Endothelial cell (in vitro differentiated cells): Measurements from ENCODE around the gene BRF1. TPM values are rescaled to one million over a fixed set of nuclear protein-coding genes. Genes with fewer than 3 reads are reported as not detected.

Experiments used
- DNase-seq: peaks from one replicate; pipeline ENCODE4 v3.0.0; 2021; ENCODE audit warnings: low spot score
- H3K27ac Mint-ChIP-seq: one replicate; pipeline ENCODE4 v1.8.0; 2021; ENCODE audit warnings: mixed read lengths, inconsistent platforms; ENCODE audit not compliant: unreplicated experiment
- H3K27me3 Mint-ChIP-seq: one replicate; pipeline ENCODE4 v1.8.0; 2021; ENCODE audit warnings: mild to moderate bottlenecking, moderate library complexity, mixed read lengths, inconsistent platforms; ENCODE audit not compliant: unreplicated experiment
- H3K36me3 Mint-ChIP-seq: one replicate; pipeline ENCODE4 v1.8.0; 2021; ENCODE audit warnings: mild to moderate bottlenecking, low read depth, mixed read lengths, inconsistent platforms; ENCODE audit not compliant: unreplicated experiment
- H3K4me1 Mint-ChIP-seq: one replicate; pipeline ENCODE4 v1.8.0; 2021; ENCODE audit warnings: mild to moderate bottlenecking, mixed read lengths, inconsistent platforms; ENCODE audit not compliant: unreplicated experiment
- H3K4me3 Mint-ChIP-seq: one replicate; pipeline ENCODE4 v1.8.0; 2021; ENCODE audit warnings: mild to moderate bottlenecking, mixed read lengths, inconsistent platforms; ENCODE audit not compliant: unreplicated experiment
- H3K9me3 Mint-ChIP-seq: one replicate; pipeline ENCODE4 v1.8.0; 2021; ENCODE audit warnings: mixed read lengths, inconsistent platforms; ENCODE audit not compliant: unreplicated experiment
- CTCF ChIP-seq: fragments of 200-600 bp; sonication (generic); IDR thresholded peaks from one replicate; pipeline ENCODE4 v1.5.0; 2021; ENCODE audit warnings: antibody characterized with exemption; ENCODE audit not compliant: unreplicated experiment
- total RNA-seq: library from RNA; stranded (reverse); fragmentation: NEBNext Ultra II Directional; extraction: Animal tissue kit (Norgen Biotek cat#: 25700); gene quantifications from one replicate; pipeline ENCODE4 v1.2.1, GENCODE V29; 2021; ENCODE audit not compliant: unreplicated experiment

BRF1 gene
- total RNA-seq, 1 donor from 2014 or later = 40.9 TPM

GRCh38 chr14:105168496-105168978 is 132.3 kb downstream of the BRF1 start, which contains the start of gene JAG2:
JAG2 (minus strand) TSS chr14:105168776; CDS start chr14:105168420, 356 bp downstream.
- peak; percentile 61 for DNase-seq
- no peak within 1 kb of the TSS for H3K27ac Mint-ChIP-seq
- H3K9me3 Mint-ChIP-seq = no peaks in the 10 kb centered on the region
- peaks cover 6% of the 10 kb centered on the region for H3K36me3 Mint-ChIP-seq
- H3K27me3 Mint-ChIP-seq = peaks cover 17% of the 10 kb centered on the region
- peaks cover 21% of the 10 kb centered on the region for H3K4me1 Mint-ChIP-seq
- no peak for TF ChIP-seq CTCF
- H3K4me3 Mint-ChIP-seq = peak within 1 kb of the TSS; percentile 83

GRCh38 chr14:105168093-105168420 is 132.7 kb downstream of the BRF1 start:
- Mint-ChIP-seq H3K4me3 (peak overlapping the region; percentile 67), H3K27me3 (peaks cover 17% of the 10 kb centered on the region), H3K4me1 (peaks cover 24% of the 10 kb centered on the region), H3K9me3 (no peaks in the 10 kb centered on the region), H3K36me3 (peaks cover 6% of the 10 kb centered on the region), H3K27ac (no peak overlapping the region)
- no peak for DNase-seq
- no peak for TF ChIP-seq CTCF

- peak; percentile 34 for DNase-seq
- Mint-ChIP-seq H3K27me3 (peaks cover 20% of the 10 kb centered on the region), H3K27ac (no peak overlapping the region), H3K9me3 (no peaks in the 10 kb centered on the region), H3K4me1 (peaks cover 30% of the 10 kb centered on the region), H3K4me3 (peak overlapping the region; percentile 90), H3K36me3 (peaks cover 6% of the 10 kb centered on the region)
- peak; percentile 56 for TF ChIP-seq CTCF
These were observed 133.3 kb downstream of the BRF1 start for GRCh38 chr14:105167303-105168092.

GRCh38 chr14:105166571-105167302 is 134.1 kb downstream of the BRF1 start:
- Mint-ChIP-seq H3K27ac (no peak overlapping the region), H3K9me3 (no peaks in the 10 kb centered on the region), H3K27me3 (peaks cover 23% of the 10 kb centered on the region), H3K4me1 (peaks cover 37% of the 10 kb centered on the region), H3K4me3 (peak overlapping the region; percentile 90), H3K36me3 (peaks cover 6% of the 10 kb centered on the region)
- TF ChIP-seq CTCF = no peak
- no peak for DNase-seq
